ENCODE results near the gene TMEM252. TPM values are rescaled to one million over a fixed set of nuclear protein-coding genes. Genes with fewer than 3 reads are reported as not detected.

Gene TMEM252
- total RNA-seq, 2 experiments from 2014 or later: not detected

DNA sequence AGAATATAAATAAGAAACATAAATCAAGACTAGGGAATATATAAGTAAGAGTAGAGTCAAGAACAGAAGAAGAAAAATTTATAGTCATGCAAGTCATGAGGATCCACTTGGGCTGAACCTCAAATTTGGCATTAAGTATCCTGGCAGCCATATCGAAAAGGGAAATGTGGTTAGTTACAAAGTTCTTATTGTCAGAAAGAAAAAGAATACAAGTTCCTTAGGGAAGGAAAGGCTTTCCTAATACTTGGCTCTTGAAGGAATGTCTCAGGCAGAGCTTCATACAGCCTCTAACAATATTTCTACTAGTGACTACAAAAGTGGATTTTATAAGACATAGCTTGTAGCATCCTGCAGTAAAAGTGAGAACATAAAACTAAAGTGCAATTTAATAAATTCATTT is 45.4 kb downstream of the TMEM252 start:
- DNase-seq (no peak), ATAC-seq (no peak)
- ChIA-PET CTCF (no interaction called here), POLR2A (no interaction called here)
- no peaks in the 10 kb centered on the region for H3K9me3 Mint-ChIP-seq (ENCODE audit: low read depth)
- intact Hi-C loops (cut with DNase I, micrococcal nuclease): no loop called here
- H3K4me1 Mint-ChIP-seq: no peaks in the 10 kb centered on the region
- H3K36me3 Mint-ChIP-seq (ENCODE audit: low read depth): no peaks in the 10 kb centered on the region
- H3K4me3 Mint-ChIP-seq: no peak overlapping the region
- H3K27me3 Mint-ChIP-seq: peaks cover 12% of the 10 kb centered on the region
- H3K27ac Mint-ChIP-seq: no peak overlapping the region

DNA sequence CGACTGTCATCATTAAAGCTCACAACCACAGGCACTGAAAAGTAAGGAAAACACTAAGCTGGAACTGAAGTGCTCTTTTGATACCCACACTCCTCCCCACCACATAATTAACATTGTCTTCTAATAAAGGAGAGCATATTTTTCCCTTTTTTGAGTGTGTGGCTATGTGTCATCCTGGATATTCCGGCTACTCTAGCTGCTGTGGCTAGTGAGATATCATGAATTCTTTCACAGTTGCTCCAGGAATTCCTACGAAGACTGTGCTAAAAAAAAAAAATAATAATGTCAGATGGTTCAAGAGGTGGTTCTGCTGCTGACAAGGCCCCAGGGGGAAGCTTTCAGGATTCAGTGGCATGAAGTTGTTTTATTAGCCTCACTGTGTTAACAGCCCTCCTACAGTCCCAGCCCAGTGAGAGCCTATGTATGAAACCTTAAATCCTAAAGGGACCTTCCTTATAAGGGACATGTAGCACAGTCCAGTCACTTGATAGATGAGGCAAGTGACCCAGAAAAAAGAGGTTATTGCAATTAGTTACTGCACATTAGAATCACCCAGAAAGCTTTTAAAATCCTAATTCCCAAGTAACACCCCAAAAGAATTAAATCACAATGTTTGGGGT is 46.6 kb downstream of the TMEM252 start:
- intact Hi-C loops (cut with DNase I, micrococcal nuclease): no loop called here
- Mint-ChIP-seq H3K27me3 (peaks cover 14% of the 10 kb centered on the region), H3K9me3 (ENCODE audit: low read depth) (no peaks in the 10 kb centered on the region)

GRCh38 chr9:68493541-68493940 is 47.1 kb downstream of the TMEM252 start:
- POLR2A ChIA-PET: no interaction called here

More for the DNA sequence above, 46.6 kb downstream of the TMEM252 start:
- Mint-ChIP-seq H3K4me1 (no peaks in the 10 kb centered on the region), H3K4me3 (no peak overlapping the region), H3K27ac (no peak overlapping the region), H3K36me3 (ENCODE audit: low read depth) (no peaks in the 10 kb centered on the region)
- POLR2A ChIA-PET: no interaction called here
- DNase-seq (no peak), ATAC-seq (no peak)
- CTCF ChIA-PET: no interaction called here

DNA sequence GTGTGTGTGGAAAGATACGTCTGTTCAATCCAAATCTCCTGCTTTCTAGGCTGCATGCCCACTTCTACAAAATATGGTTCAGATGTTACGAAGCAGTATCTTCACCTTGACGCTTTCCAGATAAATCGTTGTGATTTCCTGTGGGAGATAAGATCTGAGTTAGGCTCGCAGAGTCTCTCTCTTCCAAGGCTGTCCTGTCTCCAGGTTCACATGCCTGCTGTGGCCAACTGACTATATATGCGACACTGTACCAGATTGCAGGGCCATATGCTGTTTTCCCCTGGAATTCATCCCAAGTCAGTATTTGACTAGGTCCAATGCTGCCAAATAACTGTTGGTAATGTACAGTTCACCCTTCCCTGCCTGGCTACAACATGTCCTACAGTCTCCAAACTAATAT is 47.9 kb downstream of the TMEM252 start:
- H3K36me3 Mint-ChIP-seq (ENCODE audit: low read depth): no peaks in the 10 kb centered on the region
- CTCF ChIA-PET: interaction anchor here (0.9 kb wide), 1 partner anchor 15 kb away, joined by 4 read pairs; no protein-coding TSS in a partner anchor
- no peak for DNase-seq
- no peak overlapping the region for H3K4me3 Mint-ChIP-seq
- H3K9me3 Mint-ChIP-seq (ENCODE audit: low read depth): no peaks in the 10 kb centered on the region
- H3K27me3 Mint-ChIP-seq: peaks cover 17% of the 10 kb centered on the region
- intact Hi-C loops (cut with DNase I, micrococcal nuclease): no loop called here
- H3K27ac Mint-ChIP-seq: no peak overlapping the region
- ATAC-seq: no peak
- POLR2A ChIA-PET: no interaction called here
- no peaks in the 10 kb centered on the region for H3K4me1 Mint-ChIP-seq

More at GRCh38 chr9:68493541-68493940, 47.1 kb downstream of the TMEM252 start:
- Mint-ChIP-seq H3K27ac (no peak overlapping the region), H3K9me3 (ENCODE audit: low read depth) (no peaks in the 10 kb centered on the region), H3K27me3 (peaks cover 15% of the 10 kb centered on the region), H3K4me1 (no peaks in the 10 kb centered on the region), H3K36me3 (ENCODE audit: low read depth) (no peaks in the 10 kb centered on the region), H3K4me3 (no peak overlapping the region)
- CTCF ChIA-PET: interaction anchor here (0.9 kb wide), 1 partner anchor 15 kb away, joined by 4 read pairs; no protein-coding TSS in a partner anchor
- ATAC-seq (no peak), DNase-seq (no peak)
- intact Hi-C loops (cut with DNase I, micrococcal nuclease): no loop called here

DNA sequence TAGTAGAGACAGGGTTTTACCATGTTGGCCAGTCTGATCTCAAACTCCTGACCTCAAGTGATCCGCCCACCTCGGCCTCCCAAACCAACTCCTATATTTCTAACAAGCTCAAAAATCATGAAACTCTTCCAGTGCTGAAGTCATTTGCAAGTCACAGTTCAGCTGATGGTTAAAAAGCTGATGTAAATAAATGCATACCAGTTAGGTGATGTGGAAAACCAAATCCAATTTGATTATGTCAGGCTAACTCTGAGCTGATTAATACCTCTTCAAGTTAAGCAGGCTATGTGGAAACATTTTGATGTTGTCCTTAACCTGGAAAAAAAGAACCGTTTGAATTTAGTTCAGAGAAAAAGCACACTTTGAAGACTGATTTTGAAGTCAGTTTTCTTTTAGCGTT is 51.0 kb downstream of the TMEM252 start:
- Mint-ChIP-seq H3K9me3 (ENCODE audit: low read depth) (peaks cover 5% of the 10 kb centered on the region), H3K4me3 (no peak overlapping the region), H3K27ac (no peak overlapping the region), H3K27me3 (peaks cover 17% of the 10 kb centered on the region), H3K4me1 (no peaks in the 10 kb centered on the region), H3K36me3 (ENCODE audit: low read depth) (no peaks in the 10 kb centered on the region)
- ATAC-seq (no peak), DNase-seq (no peak)
- ChIA-PET POLR2A (no interaction called here), CTCF (no interaction called here)
- intact Hi-C loops (cut with DNase I, micrococcal nuclease): no loop called here

DNA sequence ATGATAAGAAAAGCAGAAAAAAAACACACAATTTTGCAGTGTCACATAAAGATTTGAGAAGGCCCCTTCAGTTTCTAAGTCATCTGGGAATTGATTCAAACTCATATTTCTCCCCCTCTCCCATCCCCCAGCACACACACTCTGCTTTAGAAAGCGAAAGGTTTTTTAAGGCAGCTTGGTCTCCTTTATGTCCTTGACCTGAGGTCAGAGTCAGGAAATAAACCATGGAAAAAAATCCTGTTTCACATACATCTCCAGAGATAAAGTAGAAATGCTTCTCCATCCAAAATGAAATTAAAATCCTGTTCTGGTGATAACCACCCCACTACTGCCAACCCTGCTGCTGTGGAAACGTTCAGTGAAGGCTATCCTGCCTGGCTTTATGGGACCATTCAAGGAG is 52.6 kb downstream of the TMEM252 start:
- Mint-ChIP-seq H3K27ac (no peak overlapping the region), H3K36me3 (ENCODE audit: low read depth) (no peaks in the 10 kb centered on the region), H3K4me3 (no peak overlapping the region), H3K9me3 (ENCODE audit: low read depth) (peaks cover 5% of the 10 kb centered on the region), H3K4me1 (no peaks in the 10 kb centered on the region), H3K27me3 (peaks cover 21% of the 10 kb centered on the region)
- no peak for DNase-seq
- ChIA-PET POLR2A (no interaction called here), CTCF (no interaction called here)
- ATAC-seq: no peak
- intact Hi-C loops (cut with DNase I, micrococcal nuclease): no loop called here

Other genes starting within 250 kb of the TMEM252 start
- gene FOXD4L3, start 238.0 kb downstream of the TMEM252 start, total RNA-seq: not detected
- gene PGM5, start 184.3 kb downstream of the TMEM252 start, total RNA-seq: not detected
- gene PIP5K1B, start 164.4 kb upstream of the TMEM252 start, total RNA-seq: 1 to 10 TPM; 1.6 TPM